Sigmoid colon (tissue), 4 donors: Measurements from ENCODE around the gene APBA3.

Experiments
- EP300 ChIP-seq, 4 donors: sonication (generic); formaldehyde crosslinking; IDR thresholded peaks; one replicate each; pipeline ENCODE4 v1.6.1; 2017; ENCODE audit warnings: antibody characterized with exemption in 4 of 4
- POLR2A ChIP-seq, 2 donors: fragments of 450-650 bp; IDR thresholded peaks; one replicate each; pipeline ENCODE4 v1.6.1; 2016; ENCODE audit warnings: antibody characterized with exemption in 2 of 2, mild to moderate bottlenecking in 2 of 2, moderate library complexity in 2 of 2
- POLR2AphosphoS5 ChIP-seq, 4 donors: sonication (generic); formaldehyde crosslinking; IDR thresholded peaks; one replicate each; pipeline ENCODE4 v1.6.1; 2017; ENCODE audit warnings: antibody characterized with exemption in 4 of 4
- TF ChIP-seq, protein P1 (sequence below), 4 experiments: fragments of 450-650 bp in 3 of 4; fragments of 200-600 bp in 1 of 4; IDR thresholded peaks; one replicate each; pipeline ENCODE4 v1.5.1; 2016 to 2019; ENCODE audit warnings: antibody characterized with exemption in 4 of 4, mild to moderate bottlenecking in 3 of 4, moderate library complexity in 2 of 4

DNA sequence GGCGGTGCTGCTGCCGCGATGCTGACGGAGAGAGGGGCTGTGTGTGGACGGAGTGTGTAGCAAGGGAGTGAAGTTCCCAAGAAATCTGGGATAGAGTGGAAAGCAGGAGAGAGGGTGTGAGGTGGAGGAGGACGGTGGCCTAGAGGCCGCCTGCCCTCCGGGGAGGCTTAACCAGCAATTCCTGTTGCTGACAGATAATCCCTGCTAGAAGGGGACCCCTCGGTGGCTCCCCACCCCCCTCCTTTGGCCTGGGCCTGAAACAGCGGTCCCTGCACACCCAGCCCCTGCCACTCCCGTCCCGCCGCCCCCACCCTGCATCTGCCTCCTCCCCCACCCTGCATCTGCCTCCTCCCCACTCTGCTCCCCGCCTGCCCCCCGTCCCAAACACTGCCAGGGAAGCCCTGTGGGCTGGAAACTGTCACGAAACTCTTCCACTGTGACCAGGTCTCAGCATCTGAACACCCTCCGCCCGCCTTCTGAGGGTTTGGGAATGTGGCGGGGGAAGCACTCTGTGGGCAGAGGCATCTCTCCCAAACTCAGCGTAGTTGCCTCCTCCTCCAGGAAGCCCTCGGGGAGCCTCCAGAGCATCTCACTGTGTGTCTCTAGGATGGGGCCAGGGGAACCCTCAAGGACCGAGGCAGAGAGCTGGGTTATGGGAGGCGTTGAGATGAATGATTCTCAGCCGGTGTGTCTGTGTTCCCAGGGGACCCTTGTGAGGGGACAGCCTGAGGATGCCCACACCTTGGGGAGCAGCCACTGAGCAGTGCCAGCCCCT lies 41.8 kb upstream of the APBA3 start:
- TF ChIP-seq, protein P1, sequence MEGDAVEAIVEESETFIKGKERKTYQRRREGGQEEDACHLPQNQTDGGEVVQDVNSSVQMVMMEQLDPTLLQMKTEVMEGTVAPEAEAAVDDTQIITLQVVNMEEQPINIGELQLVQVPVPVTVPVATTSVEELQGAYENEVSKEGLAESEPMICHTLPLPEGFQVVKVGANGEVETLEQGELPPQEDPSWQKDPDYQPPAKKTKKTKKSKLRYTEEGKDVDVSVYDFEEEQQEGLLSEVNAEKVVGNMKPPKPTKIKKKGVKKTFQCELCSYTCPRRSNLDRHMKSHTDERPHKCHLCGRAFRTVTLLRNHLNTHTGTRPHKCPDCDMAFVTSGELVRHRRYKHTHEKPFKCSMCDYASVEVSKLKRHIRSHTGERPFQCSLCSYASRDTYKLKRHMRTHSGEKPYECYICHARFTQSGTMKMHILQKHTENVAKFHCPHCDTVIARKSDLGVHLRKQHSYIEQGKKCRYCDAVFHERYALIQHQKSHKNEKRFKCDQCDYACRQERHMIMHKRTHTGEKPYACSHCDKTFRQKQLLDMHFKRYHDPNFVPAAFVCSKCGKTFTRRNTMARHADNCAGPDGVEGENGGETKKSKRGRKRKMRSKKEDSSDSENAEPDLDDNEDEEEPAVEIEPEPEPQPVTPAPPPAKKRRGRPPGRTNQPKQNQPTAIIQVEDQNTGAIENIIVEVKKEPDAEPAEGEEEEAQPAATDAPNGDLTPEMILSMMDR (IDR thresholded peaks at IDR 0.05): no peak
- TF ChIP-seq POLR2AphosphoS5 (IDR thresholded peaks at IDR 0.05) (no peak), POLR2A (IDR thresholded peaks at IDR 0.05) (no peak), EP300 (IDR thresholded peaks at IDR 0.05) (no peak)
